RPMI8226 (cell line): ENCODE results near the gene NPVF.

Experiments
- DNase-seq: peaks from one replicate; pipeline ENCODE4 v3.0.0-alpha.2; 2015

NPVF gene, protein sequence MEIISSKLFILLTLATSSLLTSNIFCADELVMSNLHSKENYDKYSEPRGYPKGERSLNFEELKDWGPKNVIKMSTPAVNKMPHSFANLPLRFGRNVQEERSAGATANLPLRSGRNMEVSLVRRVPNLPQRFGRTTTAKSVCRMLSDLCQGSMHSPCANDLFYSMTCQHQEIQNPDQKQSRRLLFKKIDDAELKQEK

DNA sequence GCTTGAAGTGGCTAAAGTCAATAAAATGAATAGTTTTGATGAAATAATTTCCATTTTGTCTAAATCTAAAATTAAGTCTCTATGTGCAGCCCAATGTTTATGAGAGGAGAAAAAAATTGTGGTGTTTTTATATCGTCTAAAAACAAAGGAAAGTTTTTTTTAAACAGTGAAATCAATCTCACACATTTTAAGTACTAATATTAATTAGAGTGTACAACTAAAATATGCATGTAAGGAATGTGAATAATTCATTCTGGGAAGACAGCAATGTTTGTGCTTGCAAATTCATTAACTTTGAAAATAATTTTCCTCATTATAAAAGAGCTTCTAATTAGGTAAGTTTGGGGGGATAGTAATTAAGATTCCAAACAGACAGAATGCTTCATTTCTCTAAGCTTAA, at the start of gene NPVF:
Gene NPVF (minus strand): TSS at position 101 of the 400 bp plus-strand sequence. CDS start 47 bp downstream, at position 54.
- no peak for DNase-seq

DNA sequence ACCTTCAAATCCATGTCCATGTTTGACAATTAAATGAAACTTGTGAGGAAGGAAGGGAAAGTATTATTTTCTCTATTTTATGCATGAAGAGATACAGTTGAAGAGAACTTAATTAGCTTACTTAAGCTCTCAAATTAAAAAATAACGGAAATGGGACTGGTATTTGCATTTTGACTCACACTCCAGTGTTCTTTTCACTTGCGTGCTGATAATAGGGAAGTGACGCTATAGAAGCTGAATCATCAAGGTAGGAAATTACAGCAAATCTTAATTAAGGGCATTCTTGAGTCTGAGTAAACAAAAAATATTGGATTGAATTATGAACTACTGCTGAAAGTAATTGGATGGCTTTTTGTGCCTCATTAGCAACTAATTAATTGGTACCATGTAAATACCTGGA, 44.0 kb upstream of the NPVF start:
- no peak for DNase-seq

DNA sequence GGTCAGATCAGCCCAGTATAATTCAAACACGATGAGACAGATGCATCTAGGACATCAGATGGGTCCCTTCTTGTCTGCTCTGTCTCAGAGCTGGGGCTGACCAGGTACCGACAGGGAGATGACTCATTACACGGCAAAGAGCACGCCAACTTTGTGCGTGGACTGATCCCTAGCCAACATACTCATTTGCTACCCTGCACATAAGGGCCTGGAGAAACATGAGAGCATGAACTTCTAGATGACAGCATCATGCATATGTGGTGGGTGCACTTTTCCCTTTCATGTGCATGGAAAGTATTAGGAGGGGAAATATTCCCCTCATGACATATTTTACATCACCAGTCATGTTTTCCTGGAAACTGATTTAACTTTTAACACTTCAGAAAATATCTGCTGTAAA, 35.1 kb upstream of the NPVF start:
- DNase-seq = no peak

DNA sequence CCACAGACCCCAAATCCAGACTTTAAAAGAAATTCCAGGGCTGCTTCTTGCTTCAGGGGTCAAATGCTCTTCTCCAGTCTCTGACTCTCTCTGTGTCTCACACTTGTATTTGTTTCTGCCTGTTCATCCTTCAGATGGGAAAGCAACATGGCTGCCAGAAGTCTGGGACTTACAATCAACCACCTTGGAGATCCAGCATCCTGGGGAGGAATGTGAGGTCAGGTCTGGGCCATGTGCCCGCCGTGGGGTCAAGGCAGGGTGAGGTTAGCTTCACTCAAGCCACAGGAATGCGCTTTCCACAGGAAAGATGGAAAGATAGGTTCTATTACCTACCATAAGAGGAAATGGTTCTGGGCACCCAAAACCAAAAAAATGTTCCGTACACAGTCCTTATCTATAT, 34.3 kb upstream of the NPVF start:
- no peak for DNase-seq

DNA sequence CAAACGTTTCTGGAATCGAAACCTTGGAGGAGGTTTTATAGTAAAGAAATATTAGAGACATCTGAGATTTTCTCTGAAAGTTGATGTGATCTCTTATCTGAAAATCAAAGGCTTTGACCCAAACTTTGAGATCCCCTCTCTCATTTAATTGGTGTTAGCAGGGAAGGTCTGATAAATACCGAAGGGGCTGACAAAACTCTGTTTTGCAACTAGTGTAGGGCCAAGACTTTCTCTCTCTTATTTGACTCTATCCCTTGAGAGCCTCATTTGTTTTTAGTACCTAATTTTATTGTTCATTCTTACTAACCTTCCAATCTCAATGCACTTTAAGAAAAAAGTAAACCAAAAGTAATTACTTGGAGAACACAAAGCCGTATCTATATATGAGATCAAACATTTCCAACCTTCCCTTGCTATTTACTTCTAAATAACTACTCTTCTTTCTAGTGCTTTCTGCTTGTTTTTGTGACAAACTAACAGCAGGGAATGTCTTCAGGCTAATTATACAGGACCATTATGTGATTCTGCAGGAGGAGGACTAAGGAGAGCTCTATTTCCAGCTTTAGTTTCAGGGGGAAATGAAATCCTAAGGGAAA, 33.4 kb upstream of the NPVF start:
- no peak for DNase-seq

DNA sequence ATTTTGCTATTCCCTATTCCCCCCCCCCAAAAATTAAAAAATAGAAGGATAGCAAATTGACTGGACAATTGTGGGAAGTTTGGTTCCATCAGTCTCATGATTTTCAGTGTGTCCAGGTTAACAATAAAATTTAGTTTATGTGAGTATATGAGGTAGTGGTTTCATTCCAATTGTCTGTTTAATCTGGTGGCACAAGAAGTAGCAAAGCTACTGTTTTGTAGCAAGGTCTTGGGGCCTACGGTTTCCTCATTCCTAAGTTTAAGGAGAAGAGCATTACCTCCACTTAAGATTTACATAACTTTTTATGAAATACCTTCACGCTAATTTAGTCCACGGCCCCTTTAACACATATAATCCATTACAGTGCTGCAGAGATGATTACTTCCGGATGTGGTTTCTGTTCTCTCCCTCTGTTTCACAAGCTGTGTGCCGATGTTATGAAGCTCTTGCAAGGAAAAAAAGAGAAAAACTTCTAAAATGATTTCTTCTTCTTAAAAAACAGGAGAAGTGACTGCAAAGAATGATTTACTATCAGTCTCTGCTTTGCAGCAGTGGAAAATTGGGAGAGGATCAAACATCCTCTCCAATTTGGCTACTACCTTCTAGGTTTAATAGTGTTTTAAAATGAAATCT, 32.7 kb upstream of the NPVF start:
- DNase-seq = peak; percentile 33

DNA sequence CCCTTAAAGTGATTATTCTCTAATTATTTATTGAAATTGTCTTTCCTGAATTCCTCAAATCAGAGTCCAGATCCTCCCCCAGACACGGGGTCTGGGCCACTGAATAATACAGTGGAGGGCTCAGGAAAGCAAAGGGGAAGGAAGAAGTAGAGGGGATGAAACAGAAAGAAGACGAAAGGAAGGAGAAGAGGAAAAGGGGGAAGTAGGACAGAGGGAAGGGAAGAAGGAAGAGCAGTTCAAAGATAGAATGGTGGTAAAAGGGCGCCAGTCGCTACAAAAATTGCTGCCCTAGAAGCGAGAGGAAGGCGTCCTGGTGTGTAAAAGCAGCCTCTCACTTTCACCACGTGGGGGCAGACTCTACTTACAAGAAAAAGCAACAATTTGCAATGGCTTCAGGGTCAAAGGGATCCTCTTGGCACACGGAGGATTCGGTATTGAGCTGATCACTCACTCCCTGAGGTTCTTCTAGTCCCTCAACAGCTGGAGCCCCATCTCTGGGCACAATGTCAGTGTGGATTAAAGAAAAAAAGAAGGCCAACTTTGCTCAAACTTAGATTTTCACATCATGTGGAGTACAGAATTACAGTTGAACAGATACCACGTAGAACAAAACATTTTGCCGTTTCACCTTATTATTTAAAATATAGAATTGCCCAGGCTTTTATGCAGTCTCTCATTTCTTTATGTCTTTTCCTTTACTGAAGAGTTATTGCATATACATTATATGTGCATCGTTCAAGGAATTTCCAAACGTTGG, 31.4 kb upstream of the NPVF start:
- peak; percentile 75 for DNase-seq

DNA sequence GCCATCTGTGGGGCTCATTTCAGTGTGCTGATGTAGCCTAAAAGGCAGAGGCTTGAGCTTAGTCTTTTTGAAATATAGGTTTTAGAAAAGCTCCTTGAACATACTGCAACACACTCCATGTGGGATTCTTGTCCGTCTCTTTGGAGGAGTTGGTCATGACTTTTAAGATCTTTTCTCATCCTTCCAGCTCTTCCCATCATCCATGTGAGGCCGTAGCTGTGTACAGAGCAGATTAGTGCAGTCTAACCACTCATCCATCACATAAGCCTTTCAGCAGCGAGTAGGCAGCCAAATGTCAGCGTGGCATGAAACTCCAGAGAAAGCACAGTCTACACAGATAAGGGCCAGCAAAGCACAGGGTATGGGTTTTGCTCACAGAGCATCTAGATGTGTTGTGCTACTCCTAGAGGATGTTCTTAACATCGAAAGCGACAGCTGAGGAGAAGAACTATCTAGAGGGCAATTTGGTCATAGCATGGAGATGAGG, 28.1 kb upstream of the NPVF start:
- DNase-seq = no peak

DNA sequence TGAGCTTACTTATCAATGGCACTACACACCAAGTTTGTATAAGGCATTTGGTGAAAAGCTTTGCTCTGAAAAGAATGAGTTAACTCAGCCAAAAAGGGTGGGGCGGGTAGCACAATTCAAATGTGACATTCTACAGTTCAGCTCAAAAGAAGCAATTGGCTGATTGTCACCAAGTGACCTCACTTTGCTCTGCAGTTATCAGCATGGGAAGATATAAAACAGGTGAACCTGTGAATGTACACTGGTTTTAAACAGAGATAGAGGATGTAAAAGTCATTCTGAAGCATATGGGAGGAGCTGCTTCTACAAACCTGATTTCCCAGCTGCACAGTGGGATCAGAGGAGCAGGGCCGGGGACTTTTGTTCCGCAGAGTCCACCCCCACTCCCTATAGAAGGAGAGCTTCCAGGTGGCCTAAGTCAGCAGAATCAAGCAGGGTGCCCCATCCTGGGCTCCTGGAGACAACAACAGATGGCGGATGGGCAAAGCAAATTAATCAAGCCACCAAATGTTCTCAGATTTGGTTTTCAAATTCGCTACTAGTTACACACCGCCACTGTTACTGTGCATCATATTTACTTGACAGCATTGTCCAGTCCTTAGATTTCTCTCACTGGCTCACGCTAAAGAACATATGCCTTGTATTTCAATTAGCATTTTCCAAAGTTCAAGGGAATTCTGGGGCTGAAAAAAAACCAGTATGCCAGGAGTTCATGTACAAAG, 27.5 kb upstream of the NPVF start:
- DNase-seq = no peak

DNA sequence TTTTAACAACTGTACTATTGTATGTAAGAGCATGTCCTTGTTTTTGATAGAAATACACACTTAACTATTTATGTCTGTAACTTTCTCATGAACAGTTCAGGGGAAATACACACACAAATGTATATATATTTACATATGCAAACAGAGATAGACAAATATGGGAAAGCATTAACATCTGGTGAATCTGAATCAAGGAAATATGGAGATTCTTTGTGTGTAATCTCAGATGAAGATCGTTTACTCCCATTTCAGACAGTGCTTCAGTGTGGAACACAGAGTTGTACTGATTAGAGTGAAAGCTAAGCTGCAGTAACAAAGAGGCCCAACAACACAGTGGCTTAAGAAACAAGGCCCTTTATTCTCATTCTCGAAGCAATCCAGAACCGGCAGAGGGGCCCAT, 26.3 kb upstream of the NPVF start:
- no peak for DNase-seq

DNA sequence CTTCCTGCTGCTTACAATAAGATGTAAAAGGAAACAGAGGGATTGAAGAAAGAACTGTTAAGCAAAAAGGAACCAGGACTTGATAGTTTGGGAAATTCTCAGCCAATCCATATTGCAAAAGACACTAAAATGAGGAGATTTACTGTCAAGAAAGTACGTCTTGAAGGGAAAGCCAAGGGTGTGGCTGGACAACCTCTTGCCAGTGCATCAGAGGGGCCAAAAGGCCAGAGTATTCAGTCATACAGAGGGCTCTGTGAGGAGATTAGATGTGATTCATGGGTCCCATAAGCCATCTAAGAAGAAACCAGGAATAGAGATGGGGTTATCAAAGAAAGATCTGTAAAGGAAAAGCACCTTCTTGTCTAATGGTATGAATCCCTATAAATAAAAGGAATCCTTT, 25.4 kb upstream of the NPVF start:
- DNase-seq = no peak

DNA sequence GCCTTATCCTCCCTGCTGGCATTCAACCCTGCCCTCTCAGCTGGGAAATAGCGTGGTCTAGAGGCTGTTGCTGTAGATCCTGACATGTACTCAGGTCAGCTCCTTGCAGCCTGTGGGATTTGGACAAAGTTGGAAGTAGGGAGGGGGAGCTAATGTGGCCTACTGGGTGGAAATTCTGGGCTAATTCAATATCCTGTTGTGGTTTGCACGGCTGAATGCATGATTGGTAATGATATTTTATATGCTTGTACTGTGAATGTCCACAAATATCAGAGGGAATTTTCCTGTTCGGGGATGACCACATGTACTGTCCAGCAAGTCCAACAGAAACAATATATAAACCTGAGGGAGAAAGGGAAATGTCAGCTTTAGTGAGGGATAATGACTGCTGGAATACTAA, 22.1 kb upstream of the NPVF start:
- DNase-seq = no peak

DNA sequence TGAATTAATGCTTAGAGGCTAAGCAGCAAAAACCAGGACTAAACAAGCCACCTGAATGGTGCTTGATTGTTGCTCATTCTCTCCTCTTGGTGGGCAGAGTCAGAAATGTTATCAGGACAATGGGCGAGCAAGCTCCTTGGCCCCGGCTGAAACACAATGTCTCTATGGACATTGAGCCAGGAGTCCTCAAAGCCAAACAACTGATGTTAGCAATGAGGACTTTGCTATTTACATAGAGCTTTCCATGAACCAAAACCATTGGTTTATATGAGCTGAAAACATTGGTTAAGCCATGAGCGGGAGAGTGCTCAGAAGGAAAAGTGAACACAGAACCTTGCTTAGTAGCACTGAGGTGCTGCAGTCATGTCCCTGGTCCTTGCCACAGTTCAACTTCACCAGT, 21.5 kb upstream of the NPVF start:
- DNase-seq = no peak

DNA sequence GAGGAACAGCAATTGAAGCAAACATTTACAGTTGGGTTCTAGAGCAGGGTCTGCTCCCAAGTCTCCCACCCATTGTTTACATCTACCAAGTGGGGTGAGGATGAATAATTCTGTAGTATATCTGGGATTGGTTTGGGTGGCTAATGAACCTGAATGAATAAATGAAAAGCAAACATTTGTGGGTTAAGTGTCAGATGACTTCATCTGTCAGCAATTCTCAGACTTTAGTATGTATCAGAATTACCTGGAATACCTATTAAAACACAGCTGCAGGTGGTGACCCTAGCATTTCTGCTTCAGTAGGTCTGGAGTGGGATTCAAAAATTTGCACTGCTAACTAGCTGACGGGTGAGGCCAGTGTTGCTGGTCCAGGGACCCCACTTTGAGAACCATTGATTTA, 18.0 kb upstream of the NPVF start:
- DNase-seq = no peak

DNA sequence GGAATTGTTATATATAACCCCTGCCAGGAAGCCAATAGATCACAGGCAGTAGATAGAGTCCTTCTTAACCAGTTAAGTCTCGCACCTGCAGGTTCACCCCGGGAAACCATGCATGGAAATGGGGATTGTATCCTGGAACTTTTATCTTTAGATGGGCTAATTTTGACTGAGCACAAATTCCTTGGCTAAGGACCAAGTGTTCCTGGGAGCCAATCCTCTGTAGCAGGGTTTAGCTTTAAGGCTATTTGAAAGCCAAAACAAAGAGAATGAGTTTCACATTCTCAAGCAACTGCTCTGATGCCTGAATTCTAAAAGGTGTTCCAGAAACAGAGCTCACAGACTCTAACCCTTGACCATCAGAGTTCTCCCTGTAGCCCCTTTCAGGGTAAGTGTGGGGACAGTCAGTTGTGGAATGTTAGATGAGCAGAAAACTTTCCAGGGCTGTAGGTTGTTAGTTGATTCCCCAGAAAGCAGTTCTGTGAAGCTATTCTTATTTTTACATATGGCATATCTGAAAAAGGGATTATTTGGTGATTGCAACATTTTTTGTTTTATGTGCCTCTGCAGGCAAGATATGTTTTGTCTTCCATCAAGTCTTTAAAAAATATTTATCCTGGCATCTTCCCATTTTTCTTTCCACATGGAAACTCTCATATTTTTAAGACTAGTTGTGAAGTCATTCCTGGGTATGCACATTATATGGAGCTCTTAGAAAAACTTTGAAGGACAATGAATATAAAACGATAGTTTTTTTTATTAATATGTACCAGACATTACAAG, 16.2 kb upstream of the NPVF start:
- DNase-seq = no peak

DNA sequence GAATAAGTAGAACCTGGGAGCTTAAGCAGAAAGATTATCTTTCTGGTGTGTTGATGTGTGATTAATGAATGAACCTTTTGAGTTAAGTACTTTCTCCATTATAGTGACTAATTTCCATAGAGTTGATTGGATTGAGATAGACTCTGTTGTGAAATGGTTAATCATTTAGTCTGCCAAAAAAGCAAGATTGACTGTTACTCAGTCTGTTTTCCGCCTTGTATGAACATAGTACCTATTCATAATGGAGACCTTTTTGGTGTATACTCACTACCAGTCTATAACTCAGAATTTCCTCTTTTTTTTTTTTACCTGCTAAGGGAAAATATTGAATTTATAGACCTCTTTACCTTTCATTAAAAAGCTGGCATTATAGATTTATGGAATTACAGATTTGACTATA, 14.4 kb upstream of the NPVF start:
- DNase-seq = no peak

DNA sequence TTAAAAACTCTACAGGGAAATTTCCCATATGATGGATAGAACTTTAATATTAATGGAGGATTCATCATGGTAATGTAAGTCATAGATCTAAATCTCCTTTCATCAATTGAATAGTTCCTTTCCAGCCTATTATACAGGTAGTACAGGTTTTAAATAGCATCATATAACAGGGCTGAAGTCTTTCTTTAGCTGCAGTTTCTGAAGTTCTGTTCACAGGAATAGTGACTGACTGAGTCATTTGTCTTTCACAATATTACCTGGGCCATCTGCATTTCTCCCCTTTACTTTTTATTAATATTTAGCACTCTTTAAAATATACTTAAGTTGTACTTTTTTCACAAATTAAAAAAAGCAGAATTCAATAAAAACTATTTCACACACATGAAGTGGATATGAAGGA, 12.6 kb upstream of the NPVF start:
- no peak for DNase-seq

DNA sequence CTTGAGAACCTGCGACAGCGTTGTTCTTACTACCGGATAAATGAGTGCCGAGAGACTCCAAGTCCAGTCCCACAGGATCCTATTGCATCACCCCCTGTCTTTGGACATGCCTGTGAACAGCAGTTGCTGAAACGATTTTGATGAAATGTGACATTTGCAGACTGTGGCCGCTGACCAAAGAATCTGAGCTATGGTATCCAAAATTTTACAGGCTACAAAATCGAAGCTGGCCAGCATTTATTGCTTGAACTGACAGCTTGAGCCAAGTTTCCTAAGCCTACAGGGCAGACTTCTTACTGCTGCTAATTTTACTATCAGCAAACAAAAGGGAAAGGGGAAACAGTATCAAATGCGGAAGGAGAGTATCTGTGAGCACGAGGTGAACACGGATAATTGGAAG, 12.1 kb upstream of the NPVF start:
- DNase-seq = no peak

DNA sequence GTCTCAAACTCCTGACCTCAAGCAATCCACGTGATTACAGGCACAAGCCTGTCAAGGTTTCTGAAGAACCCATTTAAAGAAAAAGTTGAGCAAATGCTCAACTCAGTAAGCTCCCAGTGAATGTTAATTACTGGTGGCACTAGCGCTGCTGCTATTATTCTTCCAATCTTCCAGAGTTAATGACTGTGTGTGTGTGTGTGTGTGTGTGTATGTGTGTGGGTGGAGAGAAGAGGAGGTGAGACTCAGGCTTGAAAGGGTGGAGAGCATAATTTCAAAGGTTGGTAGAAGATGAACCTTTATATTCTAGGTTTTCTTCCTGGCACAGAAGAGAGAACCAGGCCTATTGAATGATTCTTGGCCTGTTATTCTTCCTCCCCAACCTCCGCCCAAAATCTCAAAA, 11.6 kb upstream of the NPVF start:
- DNase-seq = no peak

DNA sequence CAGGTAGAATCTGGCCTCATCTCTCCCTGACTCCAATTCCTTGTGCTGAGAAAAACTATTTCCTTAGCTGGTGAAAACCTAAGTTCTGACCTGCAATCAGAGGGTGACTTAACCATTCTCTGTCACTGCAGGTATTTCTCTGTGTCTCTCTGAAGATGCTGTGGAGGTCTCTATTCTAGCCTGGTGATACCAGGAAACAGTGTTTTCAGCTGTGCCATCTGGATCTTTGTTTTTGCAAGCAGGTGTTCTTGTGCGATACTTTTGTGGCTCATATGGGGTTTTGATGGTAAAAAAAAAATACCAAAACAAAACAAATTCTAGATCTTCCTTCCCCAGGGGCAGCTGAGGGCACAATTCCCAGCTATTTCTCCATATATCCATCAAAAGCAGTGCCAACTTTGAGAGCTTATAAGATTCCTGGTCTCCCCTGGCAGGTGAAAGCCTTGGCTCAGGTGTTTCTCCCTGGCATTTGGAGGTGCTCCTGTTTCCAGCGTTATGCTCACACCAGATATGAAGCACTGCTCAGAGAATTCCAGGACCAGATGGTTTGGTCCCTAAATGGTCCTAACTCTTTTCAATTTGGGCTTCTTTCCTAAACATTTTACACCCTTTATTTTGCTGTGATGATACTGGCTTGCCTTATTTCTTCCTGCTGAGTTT, 9.9 kb upstream of the NPVF start:
- DNase-seq = no peak

DNA sequence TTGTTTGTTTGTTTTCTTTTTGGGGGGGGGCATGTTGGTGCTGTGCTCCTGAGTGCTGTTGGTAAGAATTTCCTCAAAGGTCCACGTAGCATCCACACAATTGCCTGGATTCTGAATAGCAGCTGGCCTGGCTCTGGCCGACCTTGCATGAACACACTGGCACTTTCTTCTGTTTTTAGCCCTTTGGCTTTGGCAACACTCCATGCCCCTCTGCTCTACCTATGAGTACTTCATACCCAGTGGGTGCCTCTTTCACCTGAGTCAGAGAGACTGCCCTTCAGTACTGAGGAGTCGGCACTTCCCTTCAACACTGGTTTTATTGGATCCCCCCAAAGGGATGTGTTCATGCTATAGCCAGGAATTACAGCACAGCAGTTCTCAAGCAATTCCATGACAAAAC, 7.2 kb upstream of the NPVF start:
- no peak for DNase-seq

DNA sequence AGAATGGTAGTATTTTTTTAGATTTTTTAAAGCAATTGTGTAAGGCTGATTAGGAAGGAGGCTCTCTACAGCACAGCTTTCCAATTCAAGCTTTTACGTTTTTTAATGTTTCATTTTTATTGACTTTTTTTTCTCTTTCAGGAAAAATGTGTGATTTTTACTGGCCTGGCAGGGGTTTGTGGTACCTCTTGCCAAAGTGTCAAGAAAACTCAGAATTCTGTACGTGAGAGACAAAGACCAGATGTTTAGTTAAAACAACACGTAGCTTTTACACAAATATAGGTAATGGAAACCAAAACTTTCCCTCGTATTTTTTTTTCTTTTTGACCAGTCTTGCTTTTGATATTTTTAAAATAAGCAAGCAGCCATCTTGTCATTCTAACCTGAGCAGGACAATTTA, 6.0 kb upstream of the NPVF start:
- no peak for DNase-seq
